Esophagus squamous epithelium (tissue), 5 donors: ENCODE data around the gene CLEC14A. TPM values are rescaled to one million over a fixed set of nuclear protein-coding genes. Genes with fewer than 3 reads are reported as not detected.

ENCODE experiments used
- DNase-seq: peaks from one replicate; lab custom pipeline; 2025; lab: John Stamatoyannopoulos, UW
- H3K27ac ChIP-seq, 4 donors: fragments of 200-600 bp; sonication (generic); one replicate each; pipeline ENCODE4 v1.5.1; 2016 to 2019; ENCODE audit warnings: mild to moderate bottlenecking in 1 of 4
- H3K27me3 ChIP-seq, 4 donors: fragments of 200-600 bp; sonication (generic); 1 replicate in 3 of 4; 2 replicates in 1 of 4; pipeline versions ENCODE4 v1.5.1 to v1.6.0; 2017 to 2021; ENCODE audit warnings: antibody characterized with exemption in 1 of 4
- H3K36me3 ChIP-seq, 3 donors: fragments of 200-600 bp; sonication (generic); one replicate each; pipeline ENCODE4 v1.5.1; 2016 to 2019
- H3K4me1 ChIP-seq, 3 donors: fragments of 200-600 bp; sonication (generic); one replicate each; pipeline ENCODE4 v1.5.1; 2017 to 2019
- H3K4me3 ChIP-seq, 4 donors: fragments of 200-600 bp; sonication (generic); 1 replicate in 3 of 4; 2 replicates in 1 of 4; pipeline ENCODE4 v1.5.1; 2016 to 2019; ENCODE audit warnings: mild to moderate bottlenecking in 2 of 4, moderate library complexity in 1 of 4
- H3K9me3 ChIP-seq, 3 donors: fragments of 200-600 bp; sonication (generic); one replicate each; pipeline ENCODE4 v1.5.1; 2016 to 2019
- POLR2A ChIP-seq, 4 donors: fragments of 450-650 bp; IDR thresholded peaks; one replicate each; pipeline ENCODE4 v1.6.1; 2017; ENCODE audit warnings: antibody characterized with exemption in 4 of 4, mild to moderate bottlenecking in 4 of 4, moderate library complexity in 3 of 4
- WGBS, 2 donors: methylation state at CpG; one replicate each; pipeline ENCODE4 v1.1.5; 2018; 5-methylcytosine and 5-hydroxymethylcytosine counted together
- intact Hi-C: fragments of 100-400 bp; cut with DNase I; formaldehyde crosslinking; loops from one replicate; pipeline ENCODE4 v1.15.0; 2022
- total RNA-seq, 4 donors: library from RNA; depleted of rRNA; stranded (reverse); fragments of >200 nt; gene quantifications; one replicate each; pipeline ENCODE4 v1.1.0, GENCODE V29; 2016
- TF ChIP-seq, protein P1 (sequence below), 6 experiments: fragments of 450-650 bp in 4 of 6; fragments of 200-600 bp in 2 of 6; sonication (generic) in 2 of 6; IDR thresholded peaks; one replicate each; pipeline ENCODE4 v1.5.1; 2016 to 2019; ENCODE audit warnings: antibody characterized with exemption in 6 of 6, mild to moderate bottlenecking in 4 of 6, moderate library complexity in 4 of 6
- donor health status: DM: yes; HTN: yes; CAD: no.

CLEC14A gene
- total RNA-seq, 4 donors from 2014 or later = 5.4 to 18.5 (median 9.3) TPM

DNA sequence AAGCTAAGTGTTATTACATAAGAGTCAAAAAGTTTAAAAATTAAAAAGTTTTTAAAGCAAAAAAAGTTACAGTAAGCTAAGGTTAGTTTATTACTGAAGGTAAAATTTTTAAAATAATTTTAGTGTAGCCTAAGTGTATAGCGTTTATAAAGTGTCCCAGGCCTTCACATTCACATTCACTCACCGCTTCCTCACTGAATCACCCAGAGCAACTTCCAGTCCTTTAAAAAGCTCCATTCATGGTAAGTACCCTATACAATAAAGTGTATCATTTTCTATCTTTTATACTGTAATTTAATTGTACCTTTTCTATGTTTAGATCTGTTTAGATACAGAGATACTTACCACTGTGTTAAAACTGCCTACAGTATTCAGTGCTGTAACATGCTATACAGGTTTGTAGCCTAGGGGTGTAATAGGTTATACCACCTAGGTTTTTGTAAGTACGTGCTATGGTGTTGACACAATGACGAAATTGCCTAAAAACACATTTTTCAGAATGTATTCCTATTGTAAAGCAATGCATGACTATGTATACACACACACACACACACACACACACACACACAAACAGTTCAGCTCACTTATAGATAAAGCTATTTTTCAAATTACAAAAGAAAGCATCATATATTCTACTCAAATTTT, 3.7 kb downstream of the CLEC14A start:
- Histone ChIP-seq H3K27ac (peak overlapping the region in 2 of 4 donors; percentile 2 to 71), H3K27me3 (peaks cover 0 to 35% (median 0%) of the 10 kb centered on the region in 4 donors), H3K4me1 (peaks cover 0 to 13% (median 0%) of the 10 kb centered on the region in 3 donors), H3K4me3 (peak overlapping the region; percentile 6 to 67 (median 28)), H3K9me3 (no peaks in the 10 kb centered on the region), H3K36me3 (no peaks in the 10 kb centered on the region)
- intact Hi-C loops = no loop called here
- 48 to 70% methylated on average over 4 of the region's 4 CpGs for WGBS, 2 donors
- TF ChIP-seq, protein P1, sequence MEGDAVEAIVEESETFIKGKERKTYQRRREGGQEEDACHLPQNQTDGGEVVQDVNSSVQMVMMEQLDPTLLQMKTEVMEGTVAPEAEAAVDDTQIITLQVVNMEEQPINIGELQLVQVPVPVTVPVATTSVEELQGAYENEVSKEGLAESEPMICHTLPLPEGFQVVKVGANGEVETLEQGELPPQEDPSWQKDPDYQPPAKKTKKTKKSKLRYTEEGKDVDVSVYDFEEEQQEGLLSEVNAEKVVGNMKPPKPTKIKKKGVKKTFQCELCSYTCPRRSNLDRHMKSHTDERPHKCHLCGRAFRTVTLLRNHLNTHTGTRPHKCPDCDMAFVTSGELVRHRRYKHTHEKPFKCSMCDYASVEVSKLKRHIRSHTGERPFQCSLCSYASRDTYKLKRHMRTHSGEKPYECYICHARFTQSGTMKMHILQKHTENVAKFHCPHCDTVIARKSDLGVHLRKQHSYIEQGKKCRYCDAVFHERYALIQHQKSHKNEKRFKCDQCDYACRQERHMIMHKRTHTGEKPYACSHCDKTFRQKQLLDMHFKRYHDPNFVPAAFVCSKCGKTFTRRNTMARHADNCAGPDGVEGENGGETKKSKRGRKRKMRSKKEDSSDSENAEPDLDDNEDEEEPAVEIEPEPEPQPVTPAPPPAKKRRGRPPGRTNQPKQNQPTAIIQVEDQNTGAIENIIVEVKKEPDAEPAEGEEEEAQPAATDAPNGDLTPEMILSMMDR (IDR thresholded peaks at IDR 0.05) = no peak
- no peak for TF ChIP-seq POLR2A (IDR thresholded peaks at IDR 0.05)
- DNase-seq = no peak

GRCh38 chr14:38250331-38250730, 5.6 kb downstream of the CLEC14A start:
- Histone ChIP-seq H3K4me1 (peaks cover 0 to 4% (median 0%) of the 10 kb centered on the region in 3 donors), H3K9me3 (no peaks in the 10 kb centered on the region), H3K36me3 (no peaks in the 10 kb centered on the region), H3K4me3 (peak overlapping the region in 2 of 4 donors; percentile 12 to 50), H3K27me3 (peaks cover 0 to 21% (median 0%) of the 10 kb centered on the region in 4 donors), H3K27ac (no peak overlapping the region)
- intact Hi-C loops = no loop called here
- TF ChIP-seq, protein P1 (IDR thresholded peaks at IDR 0.05) = no peak
- DNase-seq = no peak

GRCh38 chr14:38248321-38249028, 7.4 kb downstream of the CLEC14A start:
- no peak overlapping the region for H3K4me3 ChIP-seq
- no peak for TF ChIP-seq POLR2A (IDR thresholded peaks at IDR 0.05)
- TF ChIP-seq, protein P1 (IDR thresholded peaks at IDR 0.05) = no peak
- no peaks in the 10 kb centered on the region for H3K9me3 ChIP-seq
- no peaks in the 10 kb centered on the region for H3K4me1 ChIP-seq
- 80 to 93% methylated on average over 3 of the region's 3 CpGs for WGBS, 2 donors
- intact Hi-C loops = no loop called here
- no peak for DNase-seq
- no peak overlapping the region for H3K27ac ChIP-seq
- peaks cover 0 to 3% (median 0%) of the 10 kb centered on the region in 4 donors for H3K27me3 ChIP-seq
- no peaks in the 10 kb centered on the region for H3K36me3 ChIP-seq

- Histone ChIP-seq H3K27me3 (no peaks in the 10 kb centered on the region), H3K36me3 (no peaks in the 10 kb centered on the region), H3K4me1 (no peaks in the 10 kb centered on the region), H3K9me3 (no peaks in the 10 kb centered on the region), H3K4me3 (no peak overlapping the region), H3K27ac (no peak overlapping the region)
- WGBS, 2 donors = 78 to 83% methylated on average over 1 of the region's 1 CpG
- no peak for TF ChIP-seq POLR2A (IDR thresholded peaks at IDR 0.05)
- TF ChIP-seq, protein P1 (IDR thresholded peaks at IDR 0.05) = no peak
- no peak for DNase-seq
- intact Hi-C loops = no loop called here
Observed at GRCh38 chr14:38243696-38244240, 12.1 kb downstream of the CLEC14A start.

GRCh38 chr14:38238878-38239277, 17.0 kb downstream of the CLEC14A start:
- H3K36me3 ChIP-seq = no peaks in the 10 kb centered on the region
- no peak for DNase-seq
- no peaks in the 10 kb centered on the region for H3K9me3 ChIP-seq
- no peak overlapping the region for H3K27ac ChIP-seq
- no peaks in the 10 kb centered on the region for H3K4me1 ChIP-seq
- no peaks in the 10 kb centered on the region for H3K27me3 ChIP-seq
- TF ChIP-seq, protein P1 (IDR thresholded peaks at IDR 0.05) = no peak
- TF ChIP-seq POLR2A (IDR thresholded peaks at IDR 0.05) = no peak
- no peak overlapping the region for H3K4me3 ChIP-seq
- intact Hi-C loops = no loop called here
